PC-9 (cell line): ENCODE measurements around the gene C19orf53.

Source experiments
- CTCF ChIP-seq: fragments of 200-600 bp; sonication (generic); conservative IDR thresholded peaks from 2 replicates; pipeline ENCODE4 v1.6.1; 2017; ENCODE audit warnings: mixed run types, antibody characterized with exemption, mild to moderate bottlenecking, moderate library complexity
- EZH2 ChIP-seq: fragments of 200-600 bp; sonication (generic); IDR thresholded peaks from 2 replicates; pipeline ENCODE4 v1.8.0; 2017; ENCODE audit warnings: antibody characterized with exemption, low read depth

- TF ChIP-seq EZH2, result no peak
- no peak for TF ChIP-seq CTCF
Observed at GRCh38 chr19:13823256-13823655, 49.0 kb downstream of the C19orf53 start.
